Measurements from ENCODE around the gene PCMTD2.

The PCMTD2 gene

DNA sequence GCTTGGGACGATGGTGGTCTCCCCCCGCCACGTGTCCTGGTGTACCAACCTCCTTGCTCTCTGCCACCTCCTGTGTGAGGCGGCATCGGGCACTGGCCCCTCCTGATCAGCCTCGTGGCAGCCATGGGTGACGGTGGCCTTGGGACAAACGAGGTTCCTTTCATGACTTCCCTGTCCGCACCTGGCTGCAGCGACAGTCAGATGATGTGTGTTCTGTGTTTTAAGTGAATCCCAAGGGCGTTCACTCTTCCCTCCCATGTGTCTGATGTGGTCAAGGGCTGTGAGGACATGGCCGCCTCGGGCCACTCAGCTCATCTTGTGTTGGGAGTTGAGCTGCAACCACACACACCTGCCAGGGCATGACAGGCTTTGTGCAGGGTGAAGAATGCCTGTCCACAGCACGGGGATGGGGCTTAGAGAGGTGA lies 30.4 kb upstream of the PCMTD2 start:
- POLR2A ChIA-PET, result no interaction called here
- no peaks in the 10 kb centered on the region for H3K4me1 ChIP-seq (ENCODE audit: control extremely low read depth in 1 of 4, control insufficient read depth in 4 of 4, insufficient read depth in 4 of 4, low read length in 3 of 4)
- H3K9me3 ChIP-seq (ENCODE audit: control extremely low read depth in 1 of 5, control insufficient read depth in 4 of 5, insufficient read depth in 2 of 5, low read depth in 1 of 5, low read length in 4 of 5), result no peaks in the 10 kb centered on the region
- no peak overlapping the region for H3K4me3 ChIP-seq (ENCODE audit: control insufficient read depth in 1 of 7, extremely low read depth in 1 of 7, insufficient read depth in 4 of 7, low read depth in 2 of 7, low read length in 6 of 7)
- CTCF ChIA-PET, result no interaction called here
- no peaks in the 10 kb centered on the region for H3K27me3 ChIP-seq (replicated peaks in 2 of 5; ENCODE audit: control insufficient read depth in 4 of 5, insufficient read depth in 5 of 5, low read length in 4 of 5)
- no peaks in the 10 kb centered on the region for H3K36me3 ChIP-seq (ENCODE audit: control insufficient read depth in 4 of 4, insufficient read depth in 4 of 4, low read length in 3 of 4)
- no peak for DNase-seq
- WGBS (ENCODE audit: insufficient coverage), result 84% methylated on average over 14 of the region's 14 CpGs
- no peak overlapping the region for H3K27ac ChIP-seq (ENCODE audit: insufficient read depth in 1 of 2, low read depth in 1 of 2, low read length in 2 of 2, poor library complexity in 1 of 2, severe bottlenecking in 2 of 2)

- Histone ChIP-seq H3K4me1 (ENCODE audit: control extremely low read depth in 1 of 4, control insufficient read depth in 4 of 4, insufficient read depth in 4 of 4, low read length in 3 of 4) (no peaks in the 10 kb centered on the region), H3K27ac (ENCODE audit: insufficient read depth in 1 of 2, low read depth in 1 of 2, low read length in 2 of 2, poor library complexity in 1 of 2, severe bottlenecking in 2 of 2) (no peak overlapping the region), H3K4me3 (ENCODE audit: control insufficient read depth in 1 of 7, extremely low read depth in 1 of 7, insufficient read depth in 4 of 7, low read depth in 2 of 7, low read length in 6 of 7) (no peak overlapping the region), H3K9me3 (ENCODE audit: control extremely low read depth in 1 of 5, control insufficient read depth in 4 of 5, insufficient read depth in 2 of 5, low read depth in 1 of 5, low read length in 4 of 5) (no peaks in the 10 kb centered on the region), H3K27me3 (replicated peaks in 2 of 5; ENCODE audit: control insufficient read depth in 4 of 5, insufficient read depth in 5 of 5, low read length in 4 of 5) (no peaks in the 10 kb centered on the region), H3K36me3 (ENCODE audit: control insufficient read depth in 4 of 4, insufficient read depth in 4 of 4, low read length in 3 of 4) (no peaks in the 10 kb centered on the region)
- ChIA-PET POLR2A (no interaction called here), CTCF (no interaction called here)
- no peak for DNase-seq
- 97% methylated on average over 12 of the region's 14 CpGs for WGBS (ENCODE audit: insufficient coverage)
Measured at GRCh38 chr20:64225828-64226598, 29.5 kb upstream of the PCMTD2 start.

GRCh38 chr20:64226686-64227580 lies 28.6 kb upstream of the PCMTD2 start:
- no peak for DNase-seq
- H3K4me3 ChIP-seq (ENCODE audit: control insufficient read depth in 1 of 7, extremely low read depth in 1 of 7, insufficient read depth in 4 of 7, low read depth in 2 of 7, low read length in 6 of 7), result no peak overlapping the region
- CTCF ChIA-PET, result no interaction called here
- H3K27ac ChIP-seq (ENCODE audit: insufficient read depth in 1 of 2, low read depth in 1 of 2, low read length in 2 of 2, poor library complexity in 1 of 2, severe bottlenecking in 2 of 2), result no peak overlapping the region
- WGBS (ENCODE audit: insufficient coverage), result 95% methylated on average over 20 of the region's 25 CpGs
- H3K4me1 ChIP-seq (ENCODE audit: control extremely low read depth in 1 of 4, control insufficient read depth in 4 of 4, insufficient read depth in 4 of 4, low read length in 3 of 4), result no peaks in the 10 kb centered on the region
- H3K9me3 ChIP-seq (ENCODE audit: control extremely low read depth in 1 of 5, control insufficient read depth in 4 of 5, insufficient read depth in 2 of 5, low read depth in 1 of 5, low read length in 4 of 5), result no peaks in the 10 kb centered on the region
- POLR2A ChIA-PET, result no interaction called here
- no peaks in the 10 kb centered on the region for H3K36me3 ChIP-seq (ENCODE audit: control insufficient read depth in 4 of 4, insufficient read depth in 4 of 4, low read length in 3 of 4)
- no peaks in the 10 kb centered on the region for H3K27me3 ChIP-seq (replicated peaks in 2 of 5; ENCODE audit: control insufficient read depth in 4 of 5, insufficient read depth in 5 of 5, low read length in 4 of 5)

DNA sequence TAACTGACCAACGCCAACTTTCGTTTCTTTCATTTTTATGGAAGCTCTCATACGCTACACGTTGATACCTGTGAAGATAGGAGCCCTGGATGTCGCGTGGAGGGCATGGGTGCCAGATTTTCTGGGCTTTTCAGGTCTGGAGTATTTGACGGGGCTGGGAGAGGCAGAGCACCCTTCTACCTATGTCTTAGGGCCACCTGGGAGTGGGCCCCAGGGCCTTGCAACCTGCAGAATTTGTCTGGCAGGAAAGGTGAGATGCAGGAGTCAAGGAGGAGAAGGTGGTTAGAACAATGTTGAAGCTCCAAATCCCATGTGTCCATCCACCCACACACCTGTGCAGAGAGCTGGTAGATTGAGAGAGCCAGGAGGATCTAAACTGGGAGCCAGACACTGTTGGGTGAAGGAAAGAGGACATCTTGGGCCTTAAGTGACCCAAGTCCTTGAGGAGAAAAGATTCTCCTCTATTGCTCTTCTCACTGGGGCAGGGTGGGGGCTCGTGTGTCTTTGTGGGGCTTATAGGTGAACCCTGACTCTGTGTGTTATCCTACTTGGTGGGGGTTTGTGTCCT lies 27.4 kb upstream of the PCMTD2 start:
- DNase-seq, result no peak
- 98% methylated on average over 7 of the region's 8 CpGs for WGBS (ENCODE audit: insufficient coverage)
- POLR2A ChIA-PET, result no interaction called here
- H3K27ac ChIP-seq (ENCODE audit: insufficient read depth in 1 of 2, low read depth in 1 of 2, low read length in 2 of 2, poor library complexity in 1 of 2, severe bottlenecking in 2 of 2), result no peak overlapping the region
- no peaks in the 10 kb centered on the region for H3K36me3 ChIP-seq (ENCODE audit: control insufficient read depth in 4 of 4, insufficient read depth in 4 of 4, low read length in 3 of 4)
- H3K9me3 ChIP-seq (ENCODE audit: control extremely low read depth in 1 of 5, control insufficient read depth in 4 of 5, insufficient read depth in 2 of 5, low read depth in 1 of 5, low read length in 4 of 5), result no peaks in the 10 kb centered on the region
- no peaks in the 10 kb centered on the region for H3K27me3 ChIP-seq (replicated peaks in 2 of 5; ENCODE audit: control insufficient read depth in 4 of 5, insufficient read depth in 5 of 5, low read length in 4 of 5)
- CTCF ChIA-PET, result no interaction called here
- no peaks in the 10 kb centered on the region for H3K4me1 ChIP-seq (ENCODE audit: control extremely low read depth in 1 of 4, control insufficient read depth in 4 of 4, insufficient read depth in 4 of 4, low read length in 3 of 4)
- H3K4me3 ChIP-seq (ENCODE audit: control insufficient read depth in 1 of 7, extremely low read depth in 1 of 7, insufficient read depth in 4 of 7, low read depth in 2 of 7, low read length in 6 of 7), result no peak overlapping the region

DNA sequence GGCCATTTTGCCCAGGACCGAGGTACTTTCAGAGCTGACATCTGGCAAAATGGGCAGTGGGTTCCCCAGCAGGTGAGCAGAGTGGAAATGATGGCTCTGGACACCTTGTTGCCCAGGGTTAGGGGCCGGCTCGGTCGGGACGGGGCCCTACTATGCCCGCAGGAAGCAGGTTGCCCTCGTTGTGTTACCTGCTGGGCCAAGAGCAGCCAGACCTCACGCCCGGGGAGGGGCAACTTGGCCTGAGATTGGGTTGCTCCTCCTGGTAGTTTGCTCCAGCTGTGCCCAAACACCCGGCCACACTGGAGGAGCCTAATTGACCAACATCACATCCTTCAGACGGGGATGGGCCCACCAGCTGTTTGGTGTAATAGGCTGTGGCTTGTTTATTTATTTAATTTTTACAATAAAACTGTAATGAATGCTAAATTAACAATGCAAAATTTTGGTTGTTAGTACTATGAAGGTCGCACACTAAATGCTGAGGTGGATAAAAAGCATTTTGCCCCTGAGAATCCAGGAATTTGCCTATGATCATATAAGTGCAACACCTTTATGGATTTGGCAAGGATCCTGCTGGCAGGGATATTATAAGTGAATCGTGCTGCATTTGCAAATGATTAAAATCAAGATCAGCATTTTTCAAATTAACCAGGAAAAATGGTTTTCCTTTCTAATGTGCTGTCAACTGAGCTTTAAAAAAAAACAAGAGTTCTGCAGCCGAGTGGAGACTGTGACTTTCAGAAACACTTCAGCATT lies 26.6 kb upstream of the PCMTD2 start:
- DNase-seq, result no peak
- no peaks in the 10 kb centered on the region for H3K4me1 ChIP-seq (ENCODE audit: control extremely low read depth in 1 of 4, control insufficient read depth in 4 of 4, insufficient read depth in 4 of 4, low read length in 3 of 4)
- no peaks in the 10 kb centered on the region for H3K36me3 ChIP-seq (ENCODE audit: control insufficient read depth in 4 of 4, insufficient read depth in 4 of 4, low read length in 3 of 4)
- H3K4me3 ChIP-seq (ENCODE audit: control insufficient read depth in 1 of 7, extremely low read depth in 1 of 7, insufficient read depth in 4 of 7, low read depth in 2 of 7, low read length in 6 of 7), result no peak overlapping the region
- WGBS (ENCODE audit: insufficient coverage), result 93% methylated on average over 12 of the region's 14 CpGs
- H3K27me3 ChIP-seq (replicated peaks in 2 of 5; ENCODE audit: control insufficient read depth in 4 of 5, insufficient read depth in 5 of 5, low read length in 4 of 5), result no peaks in the 10 kb centered on the region
- no peak overlapping the region for H3K27ac ChIP-seq (ENCODE audit: insufficient read depth in 1 of 2, low read depth in 1 of 2, low read length in 2 of 2, poor library complexity in 1 of 2, severe bottlenecking in 2 of 2)
- CTCF ChIA-PET, result interaction anchor here (0.8 kb wide), 1 partner anchor 11 kb away, joined by 4 read pairs; no protein-coding TSS in a partner anchor
- no peaks in the 10 kb centered on the region for H3K9me3 ChIP-seq (ENCODE audit: control extremely low read depth in 1 of 5, control insufficient read depth in 4 of 5, insufficient read depth in 2 of 5, low read depth in 1 of 5, low read length in 4 of 5)
- POLR2A ChIA-PET, result no interaction called here

GRCh38 chr20:64229507-64230061 lies 26.0 kb upstream of the PCMTD2 start:
- no peak for DNase-seq
- no peaks in the 10 kb centered on the region for H3K27me3 ChIP-seq (replicated peaks in 2 of 5; ENCODE audit: control insufficient read depth in 4 of 5, insufficient read depth in 5 of 5, low read length in 4 of 5)
- POLR2A ChIA-PET, result no interaction called here
- no peaks in the 10 kb centered on the region for H3K4me1 ChIP-seq (ENCODE audit: control extremely low read depth in 1 of 4, control insufficient read depth in 4 of 4, insufficient read depth in 4 of 4, low read length in 3 of 4)
- no peak overlapping the region for H3K27ac ChIP-seq (ENCODE audit: insufficient read depth in 1 of 2, low read depth in 1 of 2, low read length in 2 of 2, poor library complexity in 1 of 2, severe bottlenecking in 2 of 2)
- WGBS (ENCODE audit: insufficient coverage), result 93% methylated on average over 8 of the region's 8 CpGs
- H3K36me3 ChIP-seq (ENCODE audit: control insufficient read depth in 4 of 4, insufficient read depth in 4 of 4, low read length in 3 of 4), result no peaks in the 10 kb centered on the region
- H3K9me3 ChIP-seq (ENCODE audit: control extremely low read depth in 1 of 5, control insufficient read depth in 4 of 5, insufficient read depth in 2 of 5, low read depth in 1 of 5, low read length in 4 of 5), result no peaks in the 10 kb centered on the region
- CTCF ChIA-PET, result interaction anchor here (0.8 to 1.1 kb wide), 2 partner anchors 12 to 25 kb away, joined by 3 to 4 read pairs; no protein-coding TSS in a partner anchor
- no peak overlapping the region for H3K4me3 ChIP-seq (ENCODE audit: control insufficient read depth in 1 of 7, extremely low read depth in 1 of 7, insufficient read depth in 4 of 7, low read depth in 2 of 7, low read length in 6 of 7)

Measured in common myeloid progenitor, CD34-positive (primary cell).